ENCODE data around the gene NDFIP2. TPM values are rescaled to one million over a fixed set of nuclear protein-coding genes. Genes with fewer than 3 reads are reported as not detected.

NDFIP2 gene
- total RNA-seq, 1 experiment from 2014 or later: 31.0 TPM

GRCh38 chr13:79456656-79457365, 24.1 kb upstream of the NDFIP2 start:
- no peak overlapping the region for H3K27ac ChIP-seq (ENCODE audit: insufficient read length, low read depth, low read length)
- H4K20me1 ChIP-seq (ENCODE audit: control insufficient read depth, insufficient read depth, insufficient read length): no peaks in the 10 kb centered on the region
- H3K23ac ChIP-seq (ENCODE audit: insufficient read length, low read depth, low read length): no peak overlapping the region
- H3K9ac ChIP-seq (ENCODE audit: extremely low read depth, insufficient read length, low read length): no peak overlapping the region
- H3K23me2 ChIP-seq (ENCODE audit: insufficient read length, low read depth, low read length, poor library complexity, severe bottlenecking): no peaks in the 10 kb centered on the region
- H2BK15ac ChIP-seq (ENCODE audit: low read depth, low read length): no peak overlapping the region
- H3K14ac ChIP-seq (ENCODE audit: insufficient read depth, low read length): no peak overlapping the region
- H2BK5ac ChIP-seq (ENCODE audit: insufficient read length, low read length): no peak overlapping the region
- H3K36me3 Mint-ChIP-seq (ENCODE audit: insufficient read depth in 1 of 3, low read depth in 3 of 3): no peaks in the 10 kb centered on the region
- H3K4me1 ChIP-seq (ENCODE audit: insufficient read depth, low read length): no peaks in the 10 kb centered on the region; the same call in 1 of the 2 replicates
- no peak overlapping the region for H3T11ph ChIP-seq (ENCODE audit: low read length)
- H2BK20ac ChIP-seq (ENCODE audit: low read depth, low read length, poor library complexity, severe bottlenecking): no peak overlapping the region
- H4K8ac ChIP-seq (replicated peaks; ENCODE audit: insufficient read length, low read depth, low read length): no peak overlapping the region
- H3K4me2 ChIP-seq (ENCODE audit: insufficient read depth, insufficient read length, low read length): no peak overlapping the region
- no peak overlapping the region for H2AK5ac ChIP-seq (ENCODE audit: insufficient read length, low read length)
- no peak overlapping the region for H2BK12ac ChIP-seq (ENCODE audit: insufficient read length, low read depth, low read length)
- no peak overlapping the region for H2BK120ac ChIP-seq (ENCODE audit: low read depth, low read length, poor library complexity, severe bottlenecking)
- no peak overlapping the region for H3K18ac ChIP-seq (ENCODE audit: insufficient read length, low read depth, low read length)
- no peaks in the 10 kb centered on the region for H3K79me1 ChIP-seq (ENCODE audit: insufficient read depth, low read depth, low read length, poor library complexity, severe bottlenecking)
- no peak overlapping the region for H4K5ac ChIP-seq (ENCODE audit: insufficient read length, low read depth, low read length)
- no peak overlapping the region for H3K27ac Mint-ChIP-seq
- no peak overlapping the region for H3K56ac ChIP-seq (ENCODE audit: insufficient read length, low read depth, low read length)
- no peaks in the 10 kb centered on the region for H3K27me3 Mint-ChIP-seq (ENCODE audit: low read depth)
- no peaks in the 10 kb centered on the region for H3K27me3 ChIP-seq (ENCODE audit: insufficient read depth, low read length)
- no peaks in the 10 kb centered on the region for H3K79me2 ChIP-seq (ENCODE audit: insufficient read depth, low read length)
- H3K9me3 ChIP-seq (ENCODE audit: control insufficient read depth, low read depth, low read length): no peaks in the 10 kb centered on the region
- H4K91ac ChIP-seq (ENCODE audit: insufficient read length, low read depth, low read length): no peak overlapping the region
- no peak for TF ChIP-seq CTCF (conservative IDR thresholded peaks at IDR 0.05)
- peaks cover 6 to 8% of the 10 kb centered on the region in 2 experiments for H3K4me1 Mint-ChIP-seq
- no peak overlapping the region for H2AFZ ChIP-seq (ENCODE audit: low read length)
- H3K9me3 Mint-ChIP-seq: no peaks in the 10 kb centered on the region
- H3K4ac ChIP-seq (ENCODE audit: low read depth, low read length): no peak overlapping the region
- DNase-seq: no peak
- H3K4me3 Mint-ChIP-seq: no peak overlapping the region
- no CpG with 5 or more reads among the region's 1 CpG for whole genome bisulfite sequencing (ENCODE audit: extremely low coverage, insufficient read length, low lambda C conversion rate)

All from H9 (cell line).